Activated T-helper 1 cell treated with anti-CD3 and anti-CD28 coated beads, Interleukin-2, amount 50 U/mL, for 16 hours (primary cell): ENCODE measurements around the gene FAM156A.
"Not testable (repeated sequence)": the region's sequence is repeated elsewhere in the genome, so short reads cannot be mapped to it uniquely, and the experiment has no call there.

Experiments used
- DNase-seq, 2 donors: peaks; one replicate each; pipeline ENCODE4 v3.0.0-alpha.2; 2020; ENCODE audit warnings: low read depth in 1 of 2, low spot score in 1 of 2

FAM156A gene

GRCh38 chrX:52958113-52958959 lies at the start of gene FAM156A:
FAM156A (minus strand) TSS chrX:52958518; CDS start chrX:52948588, 9,930 bp downstream.
- not testable (repeated sequence) for DNase-seq

- no peak for DNase-seq
Measured at GRCh38 chrX:53005327-53005726, 47.0 kb upstream of the FAM156A start.

- DNase-seq, result no peak
Measured at GRCh38 chrX:53004811-53005210, 46.5 kb upstream of the FAM156A start.

GRCh38 chrX:53004038-53004437 lies 45.7 kb upstream of the FAM156A start:
- DNase-seq, result no peak

GRCh38 chrX:53003111-53003510 lies 44.8 kb upstream of the FAM156A start:
- no peak for DNase-seq

- DNase-seq, result no peak
Measured at GRCh38 chrX:53001958-53002357, 43.6 kb upstream of the FAM156A start.

GRCh38 chrX:53000447-53001135 lies 42.3 kb upstream of the FAM156A start:
- DNase-seq, result no peak

- DNase-seq, result no peak
Measured at GRCh38 chrX:52995987-52996331, 37.6 kb upstream of the FAM156A start.

- peak; percentile 69 to 83 for DNase-seq
Measured at GRCh38 chrX:52995135-52995986, 37.0 kb upstream of the FAM156A start.

- DNase-seq, result no peak
Measured at GRCh38 chrX:52990848-52991247, 32.5 kb upstream of the FAM156A start.

- DNase-seq, result peak; percentile 12 to 18
Measured at GRCh38 chrX:52990011-52990631, 31.8 kb upstream of the FAM156A start.

- DNase-seq, result no peak
Measured at GRCh38 chrX:52988985-52989917, 30.9 kb upstream of the FAM156A start.

GRCh38 chrX:52983321-52984000 lies 25.1 kb upstream of the FAM156A start:
- no peak for DNase-seq

- DNase-seq, result no peak
Measured at GRCh38 chrX:52979993-52980392, 21.7 kb upstream of the FAM156A start.

- no peak for DNase-seq
Measured at GRCh38 chrX:52979568-52979967, 21.2 kb upstream of the FAM156A start.

GRCh38 chrX:52977953-52978352 lies 19.6 kb upstream of the FAM156A start:
- DNase-seq, result no peak

GRCh38 chrX:52975576-52975975 lies 17.3 kb upstream of the FAM156A start:
- not testable (repeated sequence) for DNase-seq

GRCh38 chrX:52974336-52974992 lies 16.1 kb upstream of the FAM156A start:
- DNase-seq, result not testable (repeated sequence)

GRCh38 chrX:52967922-52968321 lies 9.6 kb upstream of the FAM156A start:
- DNase-seq, result not testable (repeated sequence)
